ENCODE measurements around the gene TMEM132A. TPM values are rescaled to one million over a fixed set of nuclear protein-coding genes. Genes with fewer than 3 reads are reported as not detected.

Gene TMEM132A
- total RNA-seq, 2 donors from 2014 or later = 12.3 to 20.7 TPM

DNA sequence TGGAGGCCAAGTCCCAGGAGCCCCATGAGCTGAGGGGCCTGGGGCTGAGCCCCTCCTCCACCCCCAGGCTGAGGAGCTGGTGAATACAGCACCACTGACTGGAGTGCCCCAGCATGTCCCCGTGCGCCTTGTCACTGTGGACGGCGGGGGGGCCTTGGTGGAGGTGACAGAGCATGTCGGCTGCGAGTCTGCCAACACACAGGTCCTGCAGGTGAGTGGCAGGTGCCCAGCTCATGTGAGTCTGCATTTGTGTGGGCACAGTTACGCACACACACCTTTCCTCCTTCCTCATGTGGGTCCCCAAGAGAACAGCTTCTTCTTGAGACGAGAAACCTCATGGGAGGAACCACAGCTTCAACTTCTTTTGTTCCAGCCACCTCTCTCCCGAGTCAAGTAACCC lies 7.7 kb downstream of the TMEM132A start:
- Histone ChIP-seq H3K36me3 (no peaks in the 10 kb centered on the region), H3K4me3 (no peak overlapping the region), H3K9me3 (no peaks in the 10 kb centered on the region), H3K27me3 (no peaks in the 10 kb centered on the region), H3K4me1 (no peaks in the 10 kb centered on the region), H3K9ac (ENCODE audit: low read depth in 2 of 2, low read length in 2 of 2) (no peak overlapping the region), H3K27ac (no peak overlapping the region)
- TF ChIP-seq, protein P1, sequence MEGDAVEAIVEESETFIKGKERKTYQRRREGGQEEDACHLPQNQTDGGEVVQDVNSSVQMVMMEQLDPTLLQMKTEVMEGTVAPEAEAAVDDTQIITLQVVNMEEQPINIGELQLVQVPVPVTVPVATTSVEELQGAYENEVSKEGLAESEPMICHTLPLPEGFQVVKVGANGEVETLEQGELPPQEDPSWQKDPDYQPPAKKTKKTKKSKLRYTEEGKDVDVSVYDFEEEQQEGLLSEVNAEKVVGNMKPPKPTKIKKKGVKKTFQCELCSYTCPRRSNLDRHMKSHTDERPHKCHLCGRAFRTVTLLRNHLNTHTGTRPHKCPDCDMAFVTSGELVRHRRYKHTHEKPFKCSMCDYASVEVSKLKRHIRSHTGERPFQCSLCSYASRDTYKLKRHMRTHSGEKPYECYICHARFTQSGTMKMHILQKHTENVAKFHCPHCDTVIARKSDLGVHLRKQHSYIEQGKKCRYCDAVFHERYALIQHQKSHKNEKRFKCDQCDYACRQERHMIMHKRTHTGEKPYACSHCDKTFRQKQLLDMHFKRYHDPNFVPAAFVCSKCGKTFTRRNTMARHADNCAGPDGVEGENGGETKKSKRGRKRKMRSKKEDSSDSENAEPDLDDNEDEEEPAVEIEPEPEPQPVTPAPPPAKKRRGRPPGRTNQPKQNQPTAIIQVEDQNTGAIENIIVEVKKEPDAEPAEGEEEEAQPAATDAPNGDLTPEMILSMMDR (IDR thresholded peaks at IDR 0.05) = no peak
- intact Hi-C loops (cut with DNase I) = no loop called here
- DNase-seq = no peak

DNA sequence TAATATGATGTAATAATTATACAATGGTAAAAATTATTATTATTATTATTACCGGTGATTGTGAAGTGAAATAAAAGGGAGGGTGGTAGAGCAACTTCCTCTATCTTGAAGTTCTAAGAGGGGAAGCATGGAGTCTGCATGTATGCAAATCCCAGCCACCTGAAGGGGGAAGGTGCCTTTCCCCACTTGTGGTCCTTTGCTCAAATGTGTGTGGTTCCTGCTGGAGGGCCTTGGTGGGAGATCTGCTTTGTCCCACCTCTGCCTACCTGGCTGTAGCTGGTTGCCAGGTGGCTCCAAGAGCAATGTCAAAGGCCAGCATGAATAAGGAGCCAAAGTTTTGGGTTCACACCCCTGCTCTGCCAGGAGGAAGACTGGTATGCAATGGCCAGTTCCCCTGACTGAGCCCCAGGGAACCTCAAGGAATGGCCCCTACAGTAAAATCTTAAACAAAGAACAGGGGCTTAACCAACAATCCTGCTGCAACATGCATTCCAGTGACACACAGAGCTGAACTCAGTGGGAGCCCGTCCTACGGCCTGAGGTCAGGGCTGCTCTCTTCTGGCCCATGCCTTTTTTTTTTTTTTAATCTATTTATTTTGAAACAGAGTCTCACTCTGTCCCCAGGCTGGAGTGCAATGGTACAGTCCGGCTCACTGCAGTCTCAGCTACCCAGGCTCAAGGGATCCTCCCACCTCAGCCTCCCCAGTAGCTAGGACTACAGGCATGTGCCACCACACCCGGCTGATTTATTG lies 8.5 kb downstream of the TMEM132A start:
- TF ChIP-seq, protein P1 (IDR thresholded peaks at IDR 0.05) = no peak
- Histone ChIP-seq H3K4me1 (no peaks in the 10 kb centered on the region), H3K36me3 (no peaks in the 10 kb centered on the region), H3K27ac (no peak overlapping the region), H3K4me3 (no peak overlapping the region), H3K27me3 (no peaks in the 10 kb centered on the region), H3K9ac (ENCODE audit: low read depth in 2 of 2, low read length in 2 of 2) (no peak overlapping the region), H3K9me3 (no peaks in the 10 kb centered on the region)
- no peak for DNase-seq
- intact Hi-C loops (cut with DNase I) = no loop called here

DNA sequence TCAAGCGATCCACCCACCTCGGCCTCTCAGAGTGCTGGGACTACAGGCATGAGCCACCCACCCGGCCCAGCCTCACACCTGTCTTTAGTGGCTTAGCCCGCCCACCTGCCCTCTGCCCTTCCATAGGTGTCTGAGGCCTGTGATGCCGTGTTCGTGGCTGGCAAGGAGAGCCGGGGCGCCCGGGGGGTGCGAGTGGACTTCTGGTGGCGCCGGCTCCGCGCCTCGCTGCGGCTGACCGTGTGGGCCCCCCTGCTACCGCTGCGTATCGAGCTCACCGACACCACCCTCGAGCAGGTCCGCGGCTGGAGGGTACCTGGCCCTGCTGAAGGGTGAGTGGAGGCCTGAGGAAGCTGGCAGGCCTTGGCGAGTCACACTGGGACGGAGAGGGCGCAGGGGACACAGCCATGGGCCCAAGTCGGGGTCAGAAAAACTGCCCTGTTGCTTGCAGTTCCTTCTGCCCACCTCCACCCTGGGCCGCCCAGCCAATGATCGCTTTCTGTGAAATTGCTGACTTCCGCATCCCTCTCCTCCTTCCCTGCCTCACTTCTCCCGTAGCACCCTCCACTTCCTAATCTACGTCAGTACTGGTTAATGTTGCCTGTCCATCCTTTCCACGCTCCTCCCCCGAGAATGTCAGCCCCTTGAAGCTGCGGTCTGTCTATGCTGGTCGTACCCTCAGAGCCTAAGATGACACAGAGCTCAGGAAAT lies 9.3 kb downstream of the TMEM132A start:
- Histone ChIP-seq H3K36me3 (no peaks in the 10 kb centered on the region), H3K9ac (ENCODE audit: low read depth in 2 of 2, low read length in 2 of 2) (no peak overlapping the region), H3K4me1 (no peaks in the 10 kb centered on the region), H3K27ac (no peak overlapping the region), H3K27me3 (no peaks in the 10 kb centered on the region), H3K9me3 (no peaks in the 10 kb centered on the region), H3K4me3 (no peak overlapping the region)
- intact Hi-C loops (cut with DNase I) = no loop called here
- TF ChIP-seq, protein P1 (IDR thresholded peaks at IDR 0.05) = no peak
- DNase-seq = no peak

DNA sequence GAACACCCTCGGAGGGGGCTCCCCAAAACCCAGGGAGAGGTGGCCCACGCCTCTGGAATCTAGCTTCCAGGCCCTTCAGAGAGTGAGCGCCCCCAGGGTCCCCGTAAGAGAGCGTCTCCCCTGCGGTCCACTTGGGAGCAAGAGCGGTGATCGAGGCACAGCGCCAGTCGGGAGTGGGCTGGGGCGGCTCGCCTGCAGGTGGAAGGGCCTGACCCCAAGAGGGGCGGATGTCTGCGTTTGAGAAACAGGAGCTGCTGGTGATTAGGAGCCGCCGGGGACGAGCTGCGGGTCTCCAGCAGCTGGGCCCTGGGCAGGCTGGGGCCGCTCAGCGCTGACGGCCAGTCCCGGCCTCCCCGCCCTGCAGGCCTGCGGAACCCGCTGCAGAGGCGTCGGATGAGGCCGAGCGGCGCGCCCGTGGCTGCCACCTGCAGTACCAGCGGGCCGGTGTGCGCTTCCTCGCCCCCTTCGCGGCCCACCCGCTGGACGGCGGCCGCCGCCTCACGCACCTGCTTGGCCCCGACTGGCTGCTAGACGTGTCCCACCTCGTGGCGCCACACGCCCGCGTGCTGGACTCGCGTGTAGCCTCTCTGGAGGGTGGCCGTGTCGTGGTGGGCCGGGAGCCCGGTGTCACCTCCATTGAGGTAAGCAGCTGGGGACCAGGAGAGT lies 10.0 kb downstream of the TMEM132A start:
- intact Hi-C loops (cut with DNase I) = no loop called here
- TF ChIP-seq, protein P1 (IDR thresholded peaks at IDR 0.05) = no peak
- H3K9ac ChIP-seq (ENCODE audit: low read depth in 2 of 2, low read length in 2 of 2) = no peak overlapping the region
- no peaks in the 10 kb centered on the region for H3K4me1 ChIP-seq
- DNase-seq = no peak
- H3K9me3 ChIP-seq = no peaks in the 10 kb centered on the region
- no peak overlapping the region for H3K27ac ChIP-seq
- no peaks in the 10 kb centered on the region for H3K36me3 ChIP-seq
- no peak overlapping the region for H3K4me3 ChIP-seq
- H3K27me3 ChIP-seq = no peaks in the 10 kb centered on the region

DNA sequence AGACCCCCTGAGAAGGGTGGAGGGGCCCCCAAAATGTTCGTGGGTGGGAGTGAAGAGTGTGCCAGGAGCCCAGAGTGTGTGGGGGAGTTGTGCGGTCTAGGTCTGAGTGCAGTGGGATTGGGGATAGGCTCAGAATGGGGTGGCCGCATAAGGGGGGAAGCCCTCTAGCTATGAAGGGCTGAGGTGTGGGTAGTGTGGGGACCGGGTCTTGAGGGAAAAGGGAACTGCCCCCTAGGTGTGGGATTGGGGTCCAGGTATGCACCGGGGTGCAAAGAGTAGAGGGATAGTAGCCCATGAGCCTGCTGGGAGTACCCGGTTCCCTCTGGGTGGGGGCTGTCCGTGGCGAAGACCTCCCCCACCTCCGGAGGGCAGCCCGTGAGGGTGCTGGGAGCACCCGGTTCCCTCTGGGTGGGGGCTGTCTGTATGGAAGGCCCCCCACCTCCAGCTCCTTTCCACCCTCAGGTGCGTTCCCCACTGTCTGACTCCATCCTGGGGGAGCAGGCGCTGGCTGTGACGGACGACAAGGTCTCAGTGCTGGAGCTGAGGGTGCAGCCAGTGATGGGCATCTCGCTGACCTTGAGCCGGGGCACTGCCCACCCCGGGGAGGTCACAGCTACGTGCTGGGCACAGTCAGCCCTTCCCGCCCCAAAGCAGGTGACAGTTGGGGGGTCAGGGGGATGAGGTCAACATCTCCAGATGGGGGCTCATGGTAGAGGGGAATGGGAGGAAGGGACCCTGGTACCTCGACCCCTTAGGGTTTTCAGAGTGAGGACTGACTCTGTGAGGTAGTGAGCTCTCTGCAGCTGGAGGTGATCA lies 10.7 kb downstream of the TMEM132A start:
- Histone ChIP-seq H3K9ac (ENCODE audit: low read depth in 2 of 2, low read length in 2 of 2) (no peak overlapping the region), H3K27ac (no peak overlapping the region), H3K4me1 (no peaks in the 10 kb centered on the region), H3K27me3 (no peaks in the 10 kb centered on the region), H3K36me3 (no peaks in the 10 kb centered on the region), H3K4me3 (no peak overlapping the region), H3K9me3 (no peaks in the 10 kb centered on the region)
- TF ChIP-seq, protein P1 (IDR thresholded peaks at IDR 0.05) = no peak
- intact Hi-C loops (cut with DNase I) = no loop called here
- no peak for DNase-seq

Measured in colonic mucosa (tissue), 4 donors.